ENCODE measurements around the gene IPP. TPM values are rescaled to one million over a fixed set of nuclear protein-coding genes. Genes with fewer than 3 reads are reported as not detected.

IPP gene
- total and polyA plus RNA-seq, 2 of the 8 experiments (the other 6 are each of a cell fraction or from before 2014, with no cell fraction given) = 1.4 to 5.6 TPM

GRCh38 chr1:45769261-45769932 lies 18.9 kb upstream of the IPP start:
- no peak overlapping the region for H4K8ac ChIP-seq (ENCODE audit: extremely low read depth, insufficient read depth, low read length)
- H2AFZ ChIP-seq (ENCODE audit: low read length) = no peak overlapping the region
- FAIRE-seq (no peak), DNase-seq (ENCODE audit: low read depth in 1 of 2, low spot score in 2 of 2) (no peak)
- H2BK120ac ChIP-seq (replicated peaks; ENCODE audit: low read depth, low read length) = no peak overlapping the region
- CTCF ChIA-PET (ENCODE audit: partially characterized antibody) = interaction anchor here (0.6 to 1.0 kb wide), 2 partner anchors 48 to 276 kb away, joined by 3 read pairs; no protein-coding TSS in a partner anchor
- TF ChIP-seq MAX (IDR thresholded peaks at IDR 0.05) (peak; percentile 40; the same call in 1 of the 2 replicates), PHF8 (conservative IDR thresholded peaks at IDR 0.05; ENCODE audit: low read depth, low read length) (no peak), USF2 (IDR thresholded peaks at IDR 0.05; ENCODE audit: low read length) (no peak), POLR2AphosphoS5 (IDR thresholded peaks at IDR 0.05; ENCODE audit: low read depth, low read length) (no peak)
- 71% methylated on average over 4 of the region's 4 CpGs; no CpG with 5 or more reads in 1 of the 2 experiments for WGBS, 2 experiments (ENCODE audit: extremely low coverage in 1 of 2, insufficient coverage in 1 of 2, insufficient read length in 1 of 2, insufficient replicate concordance in 2 of 2, low coverage in 1 of 2, low lambda C conversion rate in 2 of 2, missing lambda C conversion rate in 1 of 2)
- no peak overlapping the region for H2BK15ac ChIP-seq (ENCODE audit: low read length)
- H3K56ac ChIP-seq (replicated peaks; ENCODE audit: insufficient read length, low read depth, low read length) = no peak overlapping the region
- no peak overlapping the region for H4K5ac ChIP-seq (ENCODE audit: insufficient read length, low read depth, low read length)
- H3K79me2 ChIP-seq (ENCODE audit: control insufficient read depth in 1 of 2, insufficient read depth in 2 of 2, low read length in 2 of 2) = no peaks in the 10 kb centered on the region
- no peak overlapping the region for H4K91ac ChIP-seq (replicated peaks; ENCODE audit: insufficient read length, low read length)
- no peak overlapping the region for H3K27ac ChIP-seq (ENCODE audit: low read depth, low read length)
- H3K4me3 ChIP-seq (ENCODE audit: extremely low read depth in 1 of 4, insufficient read depth in 2 of 4, low read depth in 3 of 4, low read length in 4 of 4) = no peak overlapping the region
- H2BK5ac ChIP-seq (ENCODE audit: low read depth, low read length) = no peak overlapping the region
- H3K4me1 ChIP-seq (replicated peaks in 1 of 4; ENCODE audit: control insufficient read depth in 3 of 4, insufficient read depth in 4 of 4, low read length in 3 of 4) = no peaks in the 10 kb centered on the region
- H2BK12ac ChIP-seq (ENCODE audit: low read depth, low read length) = no peak overlapping the region
- no peak overlapping the region for H3K18ac ChIP-seq (ENCODE audit: extremely low read depth, low read length)
- H4K20me1 ChIP-seq (replicated peaks in 1 of 2; ENCODE audit: control insufficient read depth in 1 of 2, insufficient read depth in 2 of 2, low read length in 2 of 2) = no peaks in the 10 kb centered on the region
- no peak overlapping the region for H3K4ac ChIP-seq (replicated peaks; ENCODE audit: insufficient read length, low read depth, low read length)
- no peaks in the 10 kb centered on the region for H3K36me3 ChIP-seq (ENCODE audit: control insufficient read depth in 2 of 4, insufficient read depth in 4 of 4, low read length in 3 of 4)
- H3K23me2 ChIP-seq (ENCODE audit: low read depth, low read length) = no peaks in the 10 kb centered on the region
- no peak overlapping the region for H3K4me2 ChIP-seq (ENCODE audit: insufficient read depth in 1 of 2, low read depth in 2 of 2, low read length in 2 of 2)
- H3K23ac ChIP-seq (ENCODE audit: insufficient read length) = no peak overlapping the region
- no peak overlapping the region for H3K14ac ChIP-seq (ENCODE audit: insufficient read length)
- H3K9ac ChIP-seq (replicated peaks in 1 of 4; ENCODE audit: extremely low read depth in 1 of 4, low read depth in 3 of 4, low read length in 3 of 4) = no peak overlapping the region
- H3K9me3 ChIP-seq (ENCODE audit: insufficient read depth in 2 of 2, low read depth in 1 of 2, low read length in 1 of 2) = no peaks in the 10 kb centered on the region
- no peak overlapping the region for H2BK20ac ChIP-seq (ENCODE audit: low read length)
- H3K79me1 ChIP-seq (ENCODE audit: low read depth, low read length) = no peaks in the 10 kb centered on the region
- H3K27me3 ChIP-seq (replicated peaks in 1 of 4; ENCODE audit: control insufficient read depth in 3 of 4, extremely low read depth in 1 of 4, insufficient read depth in 3 of 4, low read length in 3 of 4) = no peaks in the 10 kb centered on the region
- POLR2A ChIA-PET (ENCODE audit: partially characterized antibody) = interaction anchor here (1.1 kb wide), 1 partner anchor 30 kb away, joined by 3 read pairs; no protein-coding TSS in a partner anchor
- no peak overlapping the region for H2AK5ac ChIP-seq (ENCODE audit: low read depth, low read length)
